Left ventricle myocardium inferior (tissue), 1 donor: ENCODE measurements around the gene CCR5. TPM values are rescaled to one million over a fixed set of nuclear protein-coding genes. Genes with fewer than 3 reads are reported as not detected.

Experiments used
- DNase-seq: peaks from one replicate; pipeline ENCODE4 v3.0.0-alpha.2; 2020
- H3K27ac ChIP-seq: fragments of 200-600 bp; replicated peaks from 2 replicates; pipeline ENCODE4 v1.8.0; 2021
- H3K27me3 ChIP-seq: fragments of 200-600 bp; 2 replicates; pipeline ENCODE4 v1.8.0; 2021; ENCODE audit warnings: low read depth
- H3K36me3 ChIP-seq: fragments of 200-600 bp; 2 replicates; pipeline ENCODE4 v1.8.0; 2021
- H3K4me1 ChIP-seq: fragments of 200-600 bp; 2 replicates; pipeline ENCODE4 v1.8.0; 2021
- H3K4me3 ChIP-seq: fragments of 200-600 bp; 2 replicates; pipeline ENCODE4 v1.8.0; 2021; ENCODE audit warnings: mild to moderate bottlenecking, moderate library complexity
- H3K9me3 ChIP-seq: fragments of 200-600 bp; replicated peaks from 2 replicates; pipeline ENCODE4 v1.8.0; 2021
- CTCF ChIP-seq: fragments of 200-600 bp; IDR thresholded peaks from 2 replicates; pipeline ENCODE4 v1.8.0; 2021; ENCODE audit warnings: antibody characterized with exemption, mild to moderate bottlenecking, borderline replicate concordance
- intact Hi-C: fragments of 100-400 bp; cut with micrococcal nuclease; formaldehyde crosslinking; loops from one replicate; pipeline ENCODE4 v1.11.0; 2022
- total RNA-seq: library from RNA; stranded (reverse); fragmentation: NEBNext Ultra II Directional; extraction: Animal tissue kit (Norgen Biotek cat#: 25700); gene quantifications from one replicate; pipeline ENCODE4 v1.2.1, GENCODE V29; 2021
- donor health status: DM: no; HTN: yes; CAD: no; lungs with severe emphysema.

The CCR5 gene
- total RNA-seq, 1 donor from 2014 or later = 0.22 TPM

GRCh38 chr3:46395210-46395661 lies 24.5 kb downstream of the CCR5 start:
- TF ChIP-seq CTCF = no peak
- Histone ChIP-seq H3K27me3 (no peaks in the 10 kb centered on the region), H3K27ac (no peak overlapping the region), H3K36me3 (no peaks in the 10 kb centered on the region), H3K9me3 (no peaks in the 10 kb centered on the region), H3K4me1 (peaks cover 18% of the 10 kb centered on the region), H3K4me3 (no peak overlapping the region)
- no peak for DNase-seq
- intact Hi-C loops = no loop called here

DNA sequence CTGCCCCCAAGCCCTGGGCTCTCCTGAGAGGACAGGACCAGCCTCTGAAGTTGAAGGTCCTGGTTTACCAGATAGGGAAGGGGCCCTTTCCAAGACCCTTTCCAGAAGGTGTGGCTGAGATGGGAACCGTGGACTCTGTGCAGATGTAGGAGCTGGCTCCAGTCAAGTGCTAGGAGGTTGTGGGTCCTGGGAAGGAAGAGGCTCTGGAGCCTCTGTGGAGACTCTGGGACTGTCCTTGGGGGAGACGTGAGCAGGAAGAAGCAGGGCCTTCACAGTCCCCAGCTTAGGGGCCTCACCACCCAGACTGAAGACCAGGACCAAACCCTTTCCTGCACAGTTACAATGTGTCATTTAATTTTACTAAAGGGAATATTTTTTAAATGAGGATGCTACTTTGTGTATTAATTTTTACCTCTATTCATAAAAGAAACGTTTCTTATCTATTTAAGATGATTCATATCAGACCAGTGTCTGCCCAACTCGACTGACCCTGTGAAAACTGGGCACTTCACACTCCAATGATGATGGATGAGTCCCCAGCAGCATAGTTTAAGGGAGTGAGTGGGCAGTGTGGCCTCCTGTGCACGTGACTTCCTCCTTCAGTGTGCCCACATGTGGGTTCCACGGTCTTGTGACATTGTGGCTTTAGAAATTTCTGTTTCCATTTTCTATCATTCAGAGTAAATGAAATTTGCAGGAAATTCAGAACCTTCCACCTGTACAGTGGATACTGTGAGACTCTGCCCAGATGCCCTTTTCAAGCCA lies 25.2 kb downstream of the CCR5 start:
- Histone ChIP-seq H3K27ac (no peak overlapping the region), H3K4me1 (peaks cover 22% of the 10 kb centered on the region)

GRCh38 chr3:46397111-46397510 lies 26.4 kb downstream of the CCR5 start:
- peaks cover 22% of the 10 kb centered on the region for H3K4me1 ChIP-seq
- no peaks in the 10 kb centered on the region for H3K36me3 ChIP-seq
- H3K27ac ChIP-seq = no peak overlapping the region
- no peaks in the 10 kb centered on the region for H3K9me3 ChIP-seq
- intact Hi-C loops = no loop called here
- H3K4me3 ChIP-seq = no peak overlapping the region
- no peak for TF ChIP-seq CTCF
- DNase-seq = no peak
- no peaks in the 10 kb centered on the region for H3K27me3 ChIP-seq

More for the DNA sequence above, 25.2 kb downstream of the CCR5 start:
- Histone ChIP-seq H3K9me3 (no peaks in the 10 kb centered on the region), H3K4me3 (no peak overlapping the region), H3K27me3 (no peaks in the 10 kb centered on the region), H3K36me3 (no peaks in the 10 kb centered on the region)
- TF ChIP-seq CTCF = no peak
- intact Hi-C loops = no loop called here
- no peak for DNase-seq

- intact Hi-C loops = no loop called here
- H3K4me3 ChIP-seq = no peak overlapping the region
- H3K4me1 ChIP-seq = peaks cover 21% of the 10 kb centered on the region
- DNase-seq = no peak
- no peak for TF ChIP-seq CTCF
- no peaks in the 10 kb centered on the region for H3K27me3 ChIP-seq
- no peaks in the 10 kb centered on the region for H3K9me3 ChIP-seq
- H3K36me3 ChIP-seq = no peaks in the 10 kb centered on the region
- no peak overlapping the region for H3K27ac ChIP-seq
Observed at GRCh38 chr3:46398186-46398955, 27.6 kb downstream of the CCR5 start.

GRCh38 chr3:46399098-46399497 lies 28.4 kb downstream of the CCR5 start:
- intact Hi-C loops = no loop called here

More at GRCh38 chr3:46399098-46399497, 28.4 kb downstream of the CCR5 start:
- Histone ChIP-seq H3K4me3 (no peak overlapping the region), H3K4me1 (peaks cover 14% of the 10 kb centered on the region), H3K27ac (no peak overlapping the region), H3K36me3 (no peaks in the 10 kb centered on the region), H3K9me3 (no peaks in the 10 kb centered on the region), H3K27me3 (no peaks in the 10 kb centered on the region)
- TF ChIP-seq CTCF = no peak
- DNase-seq = no peak
